H1 (cell line): Measurements from ENCODE around the gene LIMK1. TPM values are rescaled to one million over a fixed set of nuclear protein-coding genes. Genes with fewer than 3 reads are reported as not detected.

Experiments used
- RFX5 ChIP-seq: IDR thresholded peaks from 2 replicates; pipeline ENCODE4 v1.6.1; 2011; ENCODE audit warnings: low read depth, low read length, improper control_type of control experiment, borderline replicate concordance
- polyA plus RNA-seq, 7 experiments: library from polyadenylated mRNA; depleted of rRNA in 3 of 7; stranded (reverse) in 5 of 7; unstranded in 2 of 7; fragments of >200 nt in 5 of 7; fragments of 200-250 nt in 2 of 7; gene quantifications; 1 replicate in 5 of 7; 2 replicates in 1 of 7; 4 replicates in 1 of 7; pipeline versions ENCODE4 v1.2.1 to v1.2.3, GENCODE V29; 2011 to 2013; ENCODE audit warnings: missing spikeins in 2 of 7, mixed read lengths in 2 of 7
- total RNA-seq: library from RNA; stranded (reverse); fragmentation: NEBNext Ultra II Directional; extraction: Animal tissue kit (Norgen Biotek cat#: 25700); gene quantifications from 2 replicates; pipeline ENCODE4 v1.2.1, GENCODE V29; 2021

The LIMK1 gene
- total and polyA plus RNA-seq, 2 of the 8 experiments (the other 6 are each of a cell fraction or from before 2014, with no cell fraction given) = 93.5 to 108 TPM

GRCh38 chr7:74138945-74139843 is 55.6 kb downstream of the LIMK1 start (continued):
- no peak for TF ChIP-seq RFX5
